GM12801 (cell line): Measurements from ENCODE around the gene MVB12B.

Experiments used
- CTCF ChIP-seq: IDR thresholded peaks from one replicate; pipeline ENCODE4 v1.5.1; 2011; ENCODE audit warnings: control low read depth; ENCODE audit not compliant: insufficient read length; ENCODE audit errors: extremely low read depth

The MVB12B gene

GRCh38 chr9:126420643-126421564 lies 94.3 kb downstream of the MVB12B start:
- TF ChIP-seq CTCF = no peak

GRCh38 chr9:126421567-126422428 lies 95.2 kb downstream of the MVB12B start:
- TF ChIP-seq CTCF = no peak

- TF ChIP-seq CTCF = no peak
These were observed 96.7 kb downstream of the MVB12B start for GRCh38 chr9:126423142-126423915.

GRCh38 chr9:126423916-126424185 lies 97.2 kb downstream of the MVB12B start:
- no peak for TF ChIP-seq CTCF

- TF ChIP-seq CTCF = no peak
These were observed 97.9 kb downstream of the MVB12B start for GRCh38 chr9:126424511-126424910.

GRCh38 chr9:126428534-126429175 lies 102.0 kb downstream of the MVB12B start:
- no peak for TF ChIP-seq CTCF
